CD8-positive, alpha-beta memory T cell (primary cell): ENCODE measurements around the gene DDX39B. TPM values are rescaled to one million over a fixed set of nuclear protein-coding genes. Genes with fewer than 3 reads are reported as not detected.

Source experiments
- CTCF ChIA-PET: fragments of 350-600 bp; sonication (Branson Sonifier 250); formaldehyde crosslinking; loops from one replicate; lab custom pipeline; 2021; ENCODE audit warnings: antibody characterized with exemption; lab: Charles Lee
- POLR2A ChIA-PET: fragments of 350-600 bp; sonication (Branson Sonifier 250); formaldehyde crosslinking; loops from one replicate; lab custom pipeline; 2021; ENCODE audit warnings: antibody characterized with exemption; lab: Charles Lee
- DNase-seq, 5 donors: peaks; one replicate each; pipeline versions ENCODE4 v3.0.0 to v3.0.0-alpha.2; 2020 to 2022; ENCODE audit warnings: mixed read lengths in 1 of 5
- H3K27ac ChIP-seq: one replicate; pipeline ENCODE4 v1.7.0; 2013; ENCODE audit warnings: low read depth, mild to moderate bottlenecking, low read length, moderate library complexity
- H3K27me3 ChIP-seq: 2 replicates; pipeline ENCODE4 v1.7.0; 2013; ENCODE audit warnings: low read length, mild to moderate bottlenecking; ENCODE audit not compliant: insufficient read depth, poor library complexity, severe bottlenecking
- H3K36me3 ChIP-seq: 2 replicates; pipeline ENCODE4 v1.7.0; 2013; ENCODE audit warnings: mild to moderate bottlenecking, low read length, moderate library complexity; ENCODE audit not compliant: insufficient read depth
- H3K4me1 ChIP-seq: 2 replicates; pipeline ENCODE4 v1.7.0; 2013; ENCODE audit warnings: mild to moderate bottlenecking, low read length, moderate library complexity; ENCODE audit not compliant: insufficient read depth
- H3K4me3 ChIP-seq: 2 replicates; pipeline ENCODE4 v1.7.0; 2013; ENCODE audit warnings: mild to moderate bottlenecking, low read length
- H3K9me3 ChIP-seq: 2 replicates; pipeline ENCODE4 v1.7.0; 2013; ENCODE audit warnings: mild to moderate bottlenecking, low read length
- H3K27ac Mint-ChIP-seq, 8 donors: one replicate each; pipeline ENCODE4 v1.8.0; 2020 to 2021; ENCODE audit warnings: mixed read lengths in 8 of 8, mild to moderate bottlenecking in 6 of 8, inconsistent platforms in 3 of 8, moderate library complexity in 3 of 8
- H3K27me3 Mint-ChIP-seq, 2 donors: one replicate each; pipeline ENCODE4 v1.8.0; 2020 to 2021; ENCODE audit warnings: mixed read lengths in 2 of 2, mild to moderate bottlenecking in 1 of 2, moderate library complexity in 1 of 2
- H3K36me3 Mint-ChIP-seq, 3 donors: one replicate each; pipeline ENCODE4 v1.8.0; 2020 to 2021; ENCODE audit warnings: mixed read lengths in 3 of 3, inconsistent platforms in 1 of 3, mild to moderate bottlenecking in 1 of 3
- H3K4me1 Mint-ChIP-seq, 3 donors: one replicate each; pipeline ENCODE4 v1.8.0; 2020 to 2021; ENCODE audit warnings: mixed read lengths in 3 of 3, inconsistent platforms in 1 of 3, mild to moderate bottlenecking in 1 of 3
- H3K4me3 Mint-ChIP-seq, 7 donors: one replicate each; pipeline ENCODE4 v1.8.0; 2020 to 2021; ENCODE audit warnings: mixed read lengths in 7 of 7, mild to moderate bottlenecking in 6 of 7, moderate library complexity in 4 of 7, inconsistent platforms in 2 of 7
- H3K9me3 Mint-ChIP-seq, 5 donors: one replicate each; pipeline ENCODE4 v1.8.0; 2020 to 2022; ENCODE audit warnings: mixed read lengths in 5 of 5, mild to moderate bottlenecking in 3 of 5, moderate library complexity in 2 of 5, inconsistent platforms in 1 of 5
- polyA plus RNA-seq: library from polyadenylated mRNA; unstranded; fragments of 300-500 nt; fragmentation: Illumina TruSeq; gene quantifications from one replicate; pipeline ENCODE4 v1.2.3, GENCODE V29; 2021
- total RNA-seq, 2 experiments: library from RNA; stranded (reverse); gene quantifications; one replicate each; pipeline ENCODE4 v1.2.3, GENCODE V29; 2021

Gene DDX39B
- total and polyA plus RNA-seq, 3 experiments from 2014 or later, result 85.7 to 658 (median 643) TPM

DNA sequence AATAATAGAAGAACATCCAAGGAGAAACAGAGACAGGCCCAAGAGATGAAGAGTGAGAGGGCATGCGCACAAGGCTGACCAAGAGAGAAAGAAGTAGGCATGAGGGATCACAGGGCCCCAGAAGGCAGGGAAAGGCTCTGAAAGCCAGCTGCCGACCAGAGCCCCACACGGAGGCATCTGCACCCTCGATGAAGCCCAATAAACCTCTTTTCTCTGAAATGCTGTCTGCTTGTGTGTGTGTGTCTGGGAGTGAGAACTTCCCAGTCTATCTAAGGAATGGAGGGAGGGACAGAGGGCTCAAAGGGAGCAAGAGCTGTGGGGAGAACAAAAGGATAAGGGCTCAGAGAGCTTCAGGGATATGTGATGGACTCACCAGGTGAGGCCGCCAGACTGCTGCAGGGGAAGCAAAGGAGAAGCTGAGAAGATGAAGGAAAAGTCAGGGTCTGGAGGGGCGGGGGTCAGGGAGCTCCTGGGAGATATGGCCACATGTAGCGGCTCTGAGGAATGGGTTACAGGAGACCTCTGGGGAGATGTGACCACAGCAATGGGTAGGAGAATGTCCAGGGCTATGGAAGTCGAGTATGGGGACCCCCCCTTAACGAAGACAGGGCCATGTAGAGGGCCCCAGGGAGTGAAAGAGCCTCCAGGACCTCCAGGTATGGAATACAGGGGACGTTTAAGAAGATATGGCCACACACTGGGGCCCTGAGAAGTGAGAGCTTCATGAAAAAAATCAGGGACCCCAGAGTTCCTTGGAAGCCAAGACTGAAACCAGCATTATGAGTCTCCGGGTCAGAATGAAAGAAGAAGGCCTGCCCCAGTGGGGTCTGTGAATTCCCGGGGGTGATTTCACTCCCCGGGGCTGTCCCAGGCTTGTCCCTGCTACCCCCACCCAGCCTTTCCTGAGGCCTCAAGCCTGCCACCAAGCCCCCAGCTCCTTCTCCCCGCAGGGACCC, 32.6 kb upstream of the DDX39B start:
- no peak for DNase-seq
- Mint-ChIP-seq H3K4me3 (peak overlapping the region; percentile 98 to 100 (median 100)), H3K4me1 (peaks cover 89 to 98% (median 98%) of the 10 kb centered on the region in 3 donors), H3K36me3 (peaks cover 7 to 39% (median 10%) of the 10 kb centered on the region in 3 donors), H3K9me3 (peaks cover 0 to 2% (median 0%) of the 10 kb centered on the region in 5 donors), H3K27ac (peak overlapping the region; percentile 92 to 100 (median 100)), H3K27me3 (peaks cover 0 to 1% of the 10 kb centered on the region in 2 donors)
- peaks cover 5% of the 10 kb centered on the region for H3K36me3 ChIP-seq
- H3K4me3 ChIP-seq, result peak overlapping the region; percentile 82
- no peaks in the 10 kb centered on the region for H3K27me3 ChIP-seq
- ChIA-PET POLR2A (interaction anchor here (0.6 to 2.2 kb wide), 8 partner anchors 15 to 33 kb away, joined by 3 to 13 read pairs (median 4); partner anchors contain the start of genes DDX39B and NCR3), CTCF (interaction anchor here (1.5 to 19.7 kb wide), 3 partner anchors 18 to 80 kb away, joined by 5 to 692 read pairs (median 576); partner anchors contain the start of genes ATP6V1G2, DDX39B, LST1 and LTA)
- H3K27ac ChIP-seq, result peak overlapping the region; percentile 60
- H3K4me1 ChIP-seq, result peaks cover 89% of the 10 kb centered on the region
- no peaks in the 10 kb centered on the region for H3K9me3 ChIP-seq

- H3K4me3 Mint-ChIP-seq, result peak overlapping the region; percentile 98 to 100 (median 100)
- peaks cover 0 to 1% of the 10 kb centered on the region in 2 donors for H3K27me3 Mint-ChIP-seq
- ChIA-PET CTCF (interaction anchor here (1.5 to 19.7 kb wide), 3 partner anchors 17 to 79 kb away, joined by 5 to 692 read pairs (median 576); partner anchors contain the start of genes ATP6V1G2, DDX39B, LST1 and LTA), POLR2A (interaction anchor here (0.7 to 2.2 kb wide), 6 partner anchors 14 to 45 kb away, joined by 3 to 8 read pairs (median 4); partner anchors contain the start of genes NCR3 and NFKBIL1)
- Histone ChIP-seq H3K4me3 (no peak overlapping the region), H3K4me1 (peaks cover 90% of the 10 kb centered on the region), H3K36me3 (peaks cover 5% of the 10 kb centered on the region), H3K27ac (peak overlapping the region; percentile 32), H3K27me3 (no peaks in the 10 kb centered on the region), H3K9me3 (no peaks in the 10 kb centered on the region)
- peaks cover 0 to 2% (median 0%) of the 10 kb centered on the region in 5 donors for H3K9me3 Mint-ChIP-seq
- peaks cover 88 to 98% (median 98%) of the 10 kb centered on the region in 3 donors for H3K4me1 Mint-ChIP-seq
- peak overlapping the region; percentile 97 to 100 (median 100) for H3K27ac Mint-ChIP-seq
- peaks cover 4 to 34% (median 10%) of the 10 kb centered on the region in 3 donors for H3K36me3 Mint-ChIP-seq
- no peak for DNase-seq
These were observed 31.7 kb upstream of the DDX39B start for GRCh38 chr6:31573239-31574105.

- ChIA-PET POLR2A (interaction anchor here (0.7 to 1.5 kb wide), 6 partner anchors 11 to 78 kb away, joined by 3 to 8 read pairs (median 4); partner anchors contain the start of genes NCR3 and NFKBIL1), CTCF (interaction anchor here (1.5 to 32.2 kb wide), 5 partner anchors 10 to 77 kb away, joined by 3 to 692 read pairs (median 576); partner anchors contain the start of genes ATP6V1G2, DDX39B, LST1 and LTA)
- Mint-ChIP-seq H3K36me3 (peaks cover 0 to 29% (median 12%) of the 10 kb centered on the region in 3 donors), H3K4me1 (peaks cover 92 to 100% (median 99%) of the 10 kb centered on the region in 3 donors), H3K27ac (peak within 1 kb of the TSS; percentile 97 to 100 (median 100)), H3K9me3 (peaks cover 0 to 2% (median 0%) of the 10 kb centered on the region in 5 donors), H3K4me3 (peak within 1 kb of the TSS; percentile 98 to 100 (median 100)), H3K27me3 (peaks cover 0 to 3% of the 10 kb centered on the region in 2 donors)
- Histone ChIP-seq H3K9me3 (no peaks in the 10 kb centered on the region), H3K27ac (peak within 1 kb of the TSS; percentile 82), H3K4me3 (peak within 1 kb of the TSS; percentile 79), H3K36me3 (peaks cover 2% of the 10 kb centered on the region), H3K27me3 (no peaks in the 10 kb centered on the region), H3K4me1 (peaks cover 92% of the 10 kb centered on the region)
- DNase-seq, result peak; percentile 64 to 84 (median 77)
These were observed 30.5 kb upstream of the DDX39B start, which contains the start of gene LTA for GRCh38 chr6:31572041-31572911. TSS of gene LTA (plus strand) at chr6:31572289. CDS start at chr6:31572743, 454 bp downstream.

GRCh38 chr6:31569861-31570536, 28.2 kb upstream of the DDX39B start:
- peaks cover 0 to 3% of the 10 kb centered on the region in 2 donors for H3K27me3 Mint-ChIP-seq
- H3K36me3 ChIP-seq, result no peaks in the 10 kb centered on the region
- ChIA-PET CTCF (interaction anchor here (1.0 to 32.2 kb wide), 4 partner anchors 11 to 27 kb away, joined by 4 to 576 read pairs (median 36); partner anchors contain the start of genes LST1, LTB and TNF), POLR2A (interaction anchor here (1.0 to 3.9 kb wide), 5 partner anchors 10 to 29 kb away, joined by 3 to 13 read pairs (median 4); partner anchors contain the start of gene LTB)
- H3K4me1 Mint-ChIP-seq, result peaks cover 75 to 92% (median 87%) of the 10 kb centered on the region in 3 donors
- peaks cover 4 to 18% (median 7%) of the 10 kb centered on the region in 3 donors for H3K36me3 Mint-ChIP-seq
- DNase-seq, result no peak
- H3K9me3 ChIP-seq, result no peaks in the 10 kb centered on the region
- peaks cover 0 to 2% (median 0%) of the 10 kb centered on the region in 5 donors for H3K9me3 Mint-ChIP-seq
- H3K4me3 Mint-ChIP-seq, result peak overlapping the region in 5 of 7 donors; percentile 32 to 50 (median 44)
- no peak overlapping the region for H3K27ac ChIP-seq
- H3K27me3 ChIP-seq, result no peaks in the 10 kb centered on the region
- no peak overlapping the region for H3K4me3 ChIP-seq
- peak overlapping the region; percentile 82 to 100 (median 97) for H3K27ac Mint-ChIP-seq
- H3K4me1 ChIP-seq, result peaks cover 80% of the 10 kb centered on the region

DNA sequence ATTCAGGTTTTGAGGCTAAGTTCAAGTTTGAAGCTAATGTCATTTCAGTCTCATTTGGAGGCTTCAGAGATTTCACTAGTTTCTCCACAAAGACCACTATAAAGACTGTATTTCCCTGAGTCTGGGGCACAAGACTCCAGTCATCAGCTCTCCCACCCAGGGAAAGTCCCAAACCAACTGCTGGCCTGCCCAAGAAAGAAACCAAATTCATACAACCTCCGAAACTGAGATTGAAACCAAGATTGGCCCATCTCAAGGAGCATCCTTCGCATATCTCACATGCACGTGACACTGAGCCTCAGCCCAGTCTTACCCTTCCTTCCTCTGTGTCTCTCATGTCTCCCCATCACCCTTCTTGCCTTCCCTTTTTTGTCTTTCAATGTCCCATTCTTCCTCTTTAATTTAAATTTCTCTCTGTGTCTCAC, 26.7 kb upstream of the DDX39B start:
- Histone ChIP-seq H3K9me3 (no peaks in the 10 kb centered on the region), H3K4me3 (peak overlapping the region; percentile 1), H3K36me3 (no peaks in the 10 kb centered on the region), H3K27me3 (no peaks in the 10 kb centered on the region), H3K4me1 (peaks cover 65% of the 10 kb centered on the region), H3K27ac (peak overlapping the region; percentile 52)
- Mint-ChIP-seq H3K27me3 (peaks cover 0 to 2% of the 10 kb centered on the region in 2 donors), H3K27ac (peak overlapping the region; percentile 92 to 100 (median 96)), H3K36me3 (peaks cover 4 to 27% (median 11%) of the 10 kb centered on the region in 3 donors), H3K9me3 (peaks cover 0 to 2% (median 0%) of the 10 kb centered on the region in 5 donors), H3K4me1 (peaks cover 68 to 87% (median 82%) of the 10 kb centered on the region in 3 donors), H3K4me3 (peak overlapping the region; percentile 41 to 81 (median 70))
- peak; percentile 51 to 84 (median 75) for DNase-seq
- ChIA-PET POLR2A (interaction anchor here (1.3 to 3.9 kb wide), 4 partner anchors 9 to 14 kb away, joined by 3 to 13 read pairs (median 6); no protein-coding TSS in a partner anchor), CTCF (interaction anchor here (1.1 to 32.2 kb wide), 4 partner anchors 10 to 29 kb away, joined by 3 to 576 read pairs (median 32); partner anchors contain the start of genes LST1, LTB and TNF)
